ENCODE data around the gene STK38. TPM values are rescaled to one million over a fixed set of nuclear protein-coding genes. Genes with fewer than 3 reads are reported as not detected.

STK38 gene
- total and polyA plus RNA-seq, 2 of the 8 experiments (the other 6 are each of a cell fraction or from before 2014, with no cell fraction given), result 8.1 to 19.8 TPM

- WGBS, 2 experiments (ENCODE audit: extremely low coverage in 1 of 2, insufficient coverage in 1 of 2, insufficient read length in 1 of 2, insufficient replicate concordance in 2 of 2, low coverage in 1 of 2, low lambda C conversion rate in 2 of 2, missing lambda C conversion rate in 1 of 2), result 84% methylated on average over 7 of the region's 7 CpGs; no CpG with 5 or more reads in 1 of the 2 experiments
- Histone ChIP-seq H3K9ac (replicated peaks in 1 of 4; ENCODE audit: extremely low read depth in 1 of 4, low read depth in 3 of 4, low read length in 3 of 4) (no peak overlapping the region), H3K4me3 (ENCODE audit: extremely low read depth in 1 of 4, insufficient read depth in 2 of 4, low read depth in 3 of 4, low read length in 4 of 4) (no peak overlapping the region), H3K23me2 (ENCODE audit: low read depth, low read length) (no peaks in the 10 kb centered on the region; the same call in 1 of the 2 replicates), H3K23ac (ENCODE audit: insufficient read length) (no peak overlapping the region), H3K4me1 (replicated peaks in 1 of 4; ENCODE audit: control insufficient read depth in 3 of 4, insufficient read depth in 4 of 4, low read length in 3 of 4) (peaks cover 0 to 3% (median 0%) of the 10 kb centered on the region in 4 experiments; a peak in 1 of 7 replicates), H3K56ac (replicated peaks; ENCODE audit: insufficient read length, low read depth, low read length) (no peak overlapping the region), H3K79me1 (ENCODE audit: low read depth, low read length) (no peaks in the 10 kb centered on the region), H2BK20ac (ENCODE audit: low read length) (no peak overlapping the region), H2BK12ac (ENCODE audit: low read depth, low read length) (no peak overlapping the region), H4K20me1 (replicated peaks in 1 of 2; ENCODE audit: control insufficient read depth in 1 of 2, insufficient read depth in 2 of 2, low read length in 2 of 2) (no peaks in the 10 kb centered on the region), H3K14ac (ENCODE audit: insufficient read length) (no peak overlapping the region), H4K5ac (ENCODE audit: insufficient read length, low read depth, low read length) (no peak overlapping the region), H3K27ac (ENCODE audit: low read depth, low read length) (no peak overlapping the region), H3K18ac (ENCODE audit: extremely low read depth, low read length) (no peak overlapping the region), H2AFZ (ENCODE audit: low read length) (no peak overlapping the region), H3K4me2 (ENCODE audit: insufficient read depth in 1 of 2, low read depth in 2 of 2, low read length in 2 of 2) (no peak overlapping the region), H4K91ac (replicated peaks; ENCODE audit: insufficient read length, low read length) (no peak overlapping the region), H4K8ac (ENCODE audit: extremely low read depth, insufficient read depth, low read length) (no peak overlapping the region), H3K4ac (replicated peaks; ENCODE audit: insufficient read length, low read depth, low read length) (peak overlapping the region; percentile 78), H2BK15ac (ENCODE audit: low read length) (no peak overlapping the region), H3K27me3 (replicated peaks in 1 of 4; ENCODE audit: control insufficient read depth in 3 of 4, extremely low read depth in 1 of 4, insufficient read depth in 3 of 4, low read length in 3 of 4) (no peaks in the 10 kb centered on the region), H3K36me3 (ENCODE audit: control insufficient read depth in 2 of 4, insufficient read depth in 4 of 4, low read length in 3 of 4) (no peaks in the 10 kb centered on the region), H2BK120ac (replicated peaks; ENCODE audit: low read depth, low read length) (no peak overlapping the region), H3K79me2 (ENCODE audit: control insufficient read depth in 1 of 2, insufficient read depth in 2 of 2, low read length in 2 of 2) (no peaks in the 10 kb centered on the region), H2BK5ac (ENCODE audit: low read depth, low read length) (no peak overlapping the region), H2AK5ac (ENCODE audit: low read depth, low read length) (no peak overlapping the region), H3K9me3 (ENCODE audit: insufficient read depth in 2 of 2, low read depth in 1 of 2, low read length in 1 of 2) (no peaks in the 10 kb centered on the region)
- ChIA-PET CTCF (ENCODE audit: partially characterized antibody) (interaction anchor here (0.6 kb wide), 1 partner anchor 333 kb away, joined by 3 read pairs; no protein-coding TSS in a partner anchor), POLR2A (ENCODE audit: partially characterized antibody) (no interaction called here)
- FAIRE-seq (no peak), DNase-seq (ENCODE audit: low read depth in 1 of 2, low spot score in 2 of 2) (no peak)
- no peak for TF ChIP-seq MAX (IDR thresholded peaks at IDR 0.05)
Measured at GRCh38 chr6:36559011-36559793, 11.9 kb upstream of the STK38 start.

All from H1 (cell line).